MM.1S (cell line): ENCODE results near the gene C1orf210.

Experiments
- DNase-seq: peaks from one replicate; pipeline ENCODE4 v3.0.0-alpha.2; 2015
- H2AFZ ChIP-seq: fragments of 300-600 bp; sonication (generic); 2 replicates; pipeline ENCODE4 v1.6.0; 2016; ENCODE audit warnings: antibody characterized with exemption, low read length
- H3F3A ChIP-seq: fragments of 300-600 bp; sonication (generic); 2 replicates; pipeline ENCODE4 v1.6.1; 2016; ENCODE audit warnings: mild to moderate bottlenecking, antibody characterized with exemption, low read length, moderate library complexity, mixed read lengths; ENCODE audit not compliant: insufficient read depth
- H3K27ac ChIP-seq: fragments of 300-600 bp; sonication (generic); 2 replicates; pipeline ENCODE4 v1.5.1; 2016; ENCODE audit warnings: mild to moderate bottlenecking, low read length
- H3K27me3 ChIP-seq: fragments of 300-600 bp; sonication (generic); replicated peaks from 2 replicates; pipeline ENCODE4 v1.6.0; 2016; ENCODE audit warnings: low read length; ENCODE audit not compliant: insufficient read depth
- H3K36me3 ChIP-seq: fragments of 300-600 bp; sonication (generic); replicated peaks from 2 replicates; pipeline ENCODE4 v1.6.1; 2016; ENCODE audit warnings: mild to moderate bottlenecking, low read length, mixed read lengths; ENCODE audit not compliant: insufficient read depth
- H3K4me1 ChIP-seq: fragments of 300-600 bp; sonication (generic); 2 replicates; pipeline ENCODE4 v1.6.1; 2016; ENCODE audit warnings: low read length, mixed read lengths
- H3K4me2 ChIP-seq: fragments of 300-600 bp; sonication (generic); 2 replicates; pipeline ENCODE4 v1.6.0; 2016; ENCODE audit warnings: low read depth, low read length
- H3K4me3 ChIP-seq: fragments of 300-600 bp; sonication (generic); 2 replicates; pipeline ENCODE4 v1.5.1; 2016; ENCODE audit warnings: low read length, mixed read lengths
- H3K79me2 ChIP-seq: fragments of 300-600 bp; sonication (generic); 2 replicates; pipeline ENCODE4 v1.6.1; 2016; ENCODE audit warnings: mixed run types, low read length, mixed read lengths
- H3K9ac ChIP-seq: fragments of 300-600 bp; sonication (generic); 2 replicates; pipeline ENCODE4 v1.6.1; 2016; ENCODE audit warnings: low read length, mixed read lengths
- H3K9me2 ChIP-seq: fragments of 300-600 bp; sonication (generic); replicated peaks from 2 replicates; pipeline ENCODE4 v1.6.1; 2016; ENCODE audit warnings: mild to moderate bottlenecking, low read length, mixed read lengths; ENCODE audit not compliant: insufficient read depth
- H3K9me3 ChIP-seq: fragments of 300-600 bp; sonication (generic); replicated peaks from 2 replicates; pipeline ENCODE4 v1.6.1; 2016; ENCODE audit warnings: mild to moderate bottlenecking, low read length, mixed read lengths; ENCODE audit not compliant: insufficient read depth
- H4K20me1 ChIP-seq: fragments of 300-600 bp; sonication (generic); 2 replicates; pipeline ENCODE4 v1.6.1; 2016; ENCODE audit warnings: mild to moderate bottlenecking, low read length, moderate library complexity, mixed read lengths; ENCODE audit not compliant: insufficient read depth
- EZH2 ChIP-seq: fragments of 300-600 bp; sonication (generic); optimal IDR thresholded peaks from 2 replicates; pipeline ENCODE3; 2017; ENCODE audit warnings: low read depth, mild to moderate bottlenecking, antibody characterized with exemption, low read length, mixed read lengths
- EZH2phosphoT487 ChIP-seq: fragments of 300-600 bp; sonication (generic); IDR thresholded peaks from 2 replicates; pipeline ENCODE4 v1.6.1; 2018; ENCODE audit warnings: antibody characterized with exemption, low read length
- TF ChIP-seq, protein P1 (sequence below): fragments of 300-600 bp; sonication (generic); IDR thresholded peaks from 2 replicates; pipeline ENCODE4 v1.5.1; 2016; ENCODE audit warnings: antibody characterized with exemption, low read length, mixed read lengths

The C1orf210 gene

DNA sequence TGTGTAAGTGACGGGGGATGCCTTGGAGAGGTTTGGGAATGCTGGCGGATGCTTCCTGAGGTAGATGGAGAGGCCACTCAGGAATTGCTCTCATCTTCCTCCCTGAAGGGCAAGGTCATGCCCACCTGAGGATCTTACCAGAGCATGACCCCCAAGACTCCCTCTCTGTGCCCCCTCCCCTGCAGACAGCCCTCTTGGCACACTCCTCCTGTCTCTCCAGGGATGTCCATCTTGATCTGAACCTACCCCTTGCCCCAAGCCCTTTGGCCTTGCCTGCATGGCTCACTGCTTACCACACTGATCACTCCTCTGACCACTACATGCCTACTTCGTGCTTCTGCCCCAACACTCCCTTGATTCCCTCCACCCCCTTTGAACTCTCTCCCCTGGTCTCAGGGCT is 34.4 kb upstream of the C1orf210 start:
- DNase-seq = no peak
- Histone ChIP-seq H3K9me3 (no peaks in the 10 kb centered on the region), H3K9me2 (no peaks in the 10 kb centered on the region), H2AFZ (no peak overlapping the region), H3F3A (no peaks in the 10 kb centered on the region), H3K27ac (no peak overlapping the region), H3K9ac (no peak overlapping the region), H3K4me1 (no peaks in the 10 kb centered on the region), H3K79me2 (no peaks in the 10 kb centered on the region), H4K20me1 (no peaks in the 10 kb centered on the region), H3K27me3 (no peaks in the 10 kb centered on the region), H3K36me3 (no peaks in the 10 kb centered on the region), H3K4me2 (no peak overlapping the region), H3K4me3 (no peak overlapping the region)
- no peak for TF ChIP-seq EZH2phosphoT487
- no peak for TF ChIP-seq EZH2
- TF ChIP-seq, protein P1, sequence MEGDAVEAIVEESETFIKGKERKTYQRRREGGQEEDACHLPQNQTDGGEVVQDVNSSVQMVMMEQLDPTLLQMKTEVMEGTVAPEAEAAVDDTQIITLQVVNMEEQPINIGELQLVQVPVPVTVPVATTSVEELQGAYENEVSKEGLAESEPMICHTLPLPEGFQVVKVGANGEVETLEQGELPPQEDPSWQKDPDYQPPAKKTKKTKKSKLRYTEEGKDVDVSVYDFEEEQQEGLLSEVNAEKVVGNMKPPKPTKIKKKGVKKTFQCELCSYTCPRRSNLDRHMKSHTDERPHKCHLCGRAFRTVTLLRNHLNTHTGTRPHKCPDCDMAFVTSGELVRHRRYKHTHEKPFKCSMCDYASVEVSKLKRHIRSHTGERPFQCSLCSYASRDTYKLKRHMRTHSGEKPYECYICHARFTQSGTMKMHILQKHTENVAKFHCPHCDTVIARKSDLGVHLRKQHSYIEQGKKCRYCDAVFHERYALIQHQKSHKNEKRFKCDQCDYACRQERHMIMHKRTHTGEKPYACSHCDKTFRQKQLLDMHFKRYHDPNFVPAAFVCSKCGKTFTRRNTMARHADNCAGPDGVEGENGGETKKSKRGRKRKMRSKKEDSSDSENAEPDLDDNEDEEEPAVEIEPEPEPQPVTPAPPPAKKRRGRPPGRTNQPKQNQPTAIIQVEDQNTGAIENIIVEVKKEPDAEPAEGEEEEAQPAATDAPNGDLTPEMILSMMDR = no peak

DNA sequence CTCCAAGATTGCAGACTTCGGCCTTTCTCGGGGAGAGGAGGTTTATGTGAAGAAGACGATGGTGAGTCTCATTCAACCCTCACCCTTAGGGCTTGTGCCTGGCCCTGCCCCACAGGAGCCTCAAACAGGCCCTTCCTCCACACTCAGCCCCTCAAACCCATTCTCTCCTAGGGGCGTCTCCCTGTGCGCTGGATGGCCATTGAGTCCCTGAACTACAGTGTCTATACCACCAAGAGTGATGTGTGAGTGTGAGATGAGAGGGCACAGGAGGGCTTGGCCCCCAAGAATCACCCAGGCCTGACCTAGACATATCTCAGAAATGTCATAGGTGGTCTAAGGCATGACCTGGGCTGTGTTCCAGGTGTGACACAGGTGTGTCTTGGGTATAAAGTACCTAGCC is 33.9 kb upstream of the C1orf210 start:
- no peaks in the 10 kb centered on the region for H3K79me2 ChIP-seq
- no peak overlapping the region for H3K27ac ChIP-seq
- no peak overlapping the region for H3K9ac ChIP-seq
- no peaks in the 10 kb centered on the region for H3K36me3 ChIP-seq
- H3K4me1 ChIP-seq = no peaks in the 10 kb centered on the region
- H3K4me3 ChIP-seq = no peak overlapping the region
- no peaks in the 10 kb centered on the region for H3K9me2 ChIP-seq
- no peak overlapping the region for H2AFZ ChIP-seq
- H3K9me3 ChIP-seq = no peaks in the 10 kb centered on the region
- no peaks in the 10 kb centered on the region for H3F3A ChIP-seq
- H3K27me3 ChIP-seq = no peaks in the 10 kb centered on the region
- TF ChIP-seq, protein P1 = no peak
- no peak for TF ChIP-seq EZH2
- no peak for TF ChIP-seq EZH2phosphoT487
- no peak overlapping the region for H3K4me2 ChIP-seq
- DNase-seq = no peak
- H4K20me1 ChIP-seq = no peaks in the 10 kb centered on the region

DNA sequence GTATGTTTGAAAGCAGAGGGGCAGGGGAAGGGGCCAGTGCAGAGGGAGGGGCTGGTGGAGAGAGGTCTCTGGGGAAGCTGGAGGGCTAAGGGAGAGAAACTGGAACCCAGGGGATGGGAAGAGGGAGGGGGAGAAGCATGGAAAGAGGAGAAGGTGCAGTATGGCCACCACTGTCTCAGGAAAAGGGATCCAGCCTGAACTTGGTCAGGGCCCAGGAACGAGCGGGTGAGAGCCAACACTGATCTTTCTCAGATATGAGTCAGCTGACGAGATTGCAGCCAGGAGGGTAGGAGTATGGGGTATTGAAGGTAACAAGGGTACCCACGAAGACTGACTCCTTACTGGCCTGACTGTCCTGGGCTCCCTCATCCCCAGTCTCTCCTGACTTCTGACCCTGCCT is 33.5 kb upstream of the C1orf210 start:
- Histone ChIP-seq H3K9me3 (no peaks in the 10 kb centered on the region), H3K36me3 (no peaks in the 10 kb centered on the region), H3K4me3 (no peak overlapping the region)

More for the DNA sequence above, 33.5 kb upstream of the C1orf210 start:
- H3K9me2 ChIP-seq = no peaks in the 10 kb centered on the region
- H3K27me3 ChIP-seq = no peaks in the 10 kb centered on the region
- H3K4me1 ChIP-seq = no peaks in the 10 kb centered on the region
- H4K20me1 ChIP-seq = no peaks in the 10 kb centered on the region
- no peaks in the 10 kb centered on the region for H3F3A ChIP-seq
- H3K79me2 ChIP-seq = no peaks in the 10 kb centered on the region
- no peak overlapping the region for H3K27ac ChIP-seq
- no peak overlapping the region for H3K4me2 ChIP-seq
- TF ChIP-seq, protein P1 = no peak
- TF ChIP-seq EZH2phosphoT487 = no peak
- no peak for TF ChIP-seq EZH2
- H3K9ac ChIP-seq = no peak overlapping the region
- DNase-seq = no peak
- H2AFZ ChIP-seq = no peak overlapping the region
